K562 (cell line): Measurements from ENCODE around the gene TAS1R3. TPM values are rescaled to one million over a fixed set of nuclear protein-coding genes. Genes with fewer than 3 reads are reported as not detected.

Experiments used
- MAZ ChIP-seq, 2 experiments: fragments of 450-650 bp in 1 of 2; sonication (generic) in 1 of 2; formaldehyde crosslinking; IDR thresholded peaks in 1 of 2; conservative IDR thresholded peaks in 1 of 2; 2 replicates each; pipeline versions ENCODE4 v1.4.0 to v1.5.0; 2020; ENCODE audit warnings: mild to moderate bottlenecking in 1 of 2, missing genetic modification reagents in 1 of 2
- SIN3A ChIP-seq, 2 experiments: fragments of 150-350 bp in 1 of 2; IDR thresholded peaks; 2 replicates each; pipeline ENCODE4 v1.6.1; 2011 to 2016; ENCODE audit warnings: borderline replicate concordance in 2 of 2, low read depth in 2 of 2, low read length in 2 of 2, mild to moderate bottlenecking in 2 of 2, moderate library complexity in 2 of 2; ENCODE audit not compliant: control insufficient read depth in 1 of 2
- polyA plus RNA-seq, 8 experiments: library from polyadenylated mRNA; depleted of rRNA in 4 of 8; stranded (reverse) in 5 of 8; unstranded in 3 of 8; fragments of >200 nt; fragmentation: Nextera tagmentation in 2 of 8; fragmentation: Illumina TruSeq in 1 of 8; extraction: Ambion mirVana in 2 of 8; extraction: Trizol in 1 of 8; gene quantifications; 2 replicates each; pipeline versions ENCODE4 v1.2.1 to v1.2.3, GENCODE V29; 2011 to 2014; ENCODE audit warnings: inconsistent platforms in 1 of 8, missing spikeins in 1 of 8
- total RNA-seq, 7 experiments: library from RNA; depleted of rRNA in 6 of 7; stranded (reverse); fragments of >200 nt in 6 of 7; fragmentation: Illumina TruSeq in 2 of 7; extraction: Trizol in 2 of 7; gene quantifications; 2 replicates each; pipeline versions ENCODE4 v1.2.1 to v1.2.3, GENCODE V29; 2011 to 2021; ENCODE audit warnings: low replicate concordance in 1 of 7
- TF ChIP-seq, protein P1 (sequence below): fragments of 450-650 bp; IDR thresholded peaks from 2 replicates; pipeline ENCODE4 v1.6.1; 2016; ENCODE audit warnings: mild to moderate bottlenecking, moderate library complexity
- TF ChIP-seq, protein P2 (sequence below): sonication (generic); formaldehyde crosslinking; IDR thresholded peaks from 2 replicates; pipeline ENCODE4 v1.8.1; 2022; ENCODE audit warnings: missing genetic modification reagents

The TAS1R3 gene
- total and polyA plus RNA-seq, 9 of the 15 experiments (the other 6 are each of a cell fraction or from before 2014, with no cell fraction given): 0.07 to 0.13 TPM; not detected in 7

- TF ChIP-seq, protein P1, sequence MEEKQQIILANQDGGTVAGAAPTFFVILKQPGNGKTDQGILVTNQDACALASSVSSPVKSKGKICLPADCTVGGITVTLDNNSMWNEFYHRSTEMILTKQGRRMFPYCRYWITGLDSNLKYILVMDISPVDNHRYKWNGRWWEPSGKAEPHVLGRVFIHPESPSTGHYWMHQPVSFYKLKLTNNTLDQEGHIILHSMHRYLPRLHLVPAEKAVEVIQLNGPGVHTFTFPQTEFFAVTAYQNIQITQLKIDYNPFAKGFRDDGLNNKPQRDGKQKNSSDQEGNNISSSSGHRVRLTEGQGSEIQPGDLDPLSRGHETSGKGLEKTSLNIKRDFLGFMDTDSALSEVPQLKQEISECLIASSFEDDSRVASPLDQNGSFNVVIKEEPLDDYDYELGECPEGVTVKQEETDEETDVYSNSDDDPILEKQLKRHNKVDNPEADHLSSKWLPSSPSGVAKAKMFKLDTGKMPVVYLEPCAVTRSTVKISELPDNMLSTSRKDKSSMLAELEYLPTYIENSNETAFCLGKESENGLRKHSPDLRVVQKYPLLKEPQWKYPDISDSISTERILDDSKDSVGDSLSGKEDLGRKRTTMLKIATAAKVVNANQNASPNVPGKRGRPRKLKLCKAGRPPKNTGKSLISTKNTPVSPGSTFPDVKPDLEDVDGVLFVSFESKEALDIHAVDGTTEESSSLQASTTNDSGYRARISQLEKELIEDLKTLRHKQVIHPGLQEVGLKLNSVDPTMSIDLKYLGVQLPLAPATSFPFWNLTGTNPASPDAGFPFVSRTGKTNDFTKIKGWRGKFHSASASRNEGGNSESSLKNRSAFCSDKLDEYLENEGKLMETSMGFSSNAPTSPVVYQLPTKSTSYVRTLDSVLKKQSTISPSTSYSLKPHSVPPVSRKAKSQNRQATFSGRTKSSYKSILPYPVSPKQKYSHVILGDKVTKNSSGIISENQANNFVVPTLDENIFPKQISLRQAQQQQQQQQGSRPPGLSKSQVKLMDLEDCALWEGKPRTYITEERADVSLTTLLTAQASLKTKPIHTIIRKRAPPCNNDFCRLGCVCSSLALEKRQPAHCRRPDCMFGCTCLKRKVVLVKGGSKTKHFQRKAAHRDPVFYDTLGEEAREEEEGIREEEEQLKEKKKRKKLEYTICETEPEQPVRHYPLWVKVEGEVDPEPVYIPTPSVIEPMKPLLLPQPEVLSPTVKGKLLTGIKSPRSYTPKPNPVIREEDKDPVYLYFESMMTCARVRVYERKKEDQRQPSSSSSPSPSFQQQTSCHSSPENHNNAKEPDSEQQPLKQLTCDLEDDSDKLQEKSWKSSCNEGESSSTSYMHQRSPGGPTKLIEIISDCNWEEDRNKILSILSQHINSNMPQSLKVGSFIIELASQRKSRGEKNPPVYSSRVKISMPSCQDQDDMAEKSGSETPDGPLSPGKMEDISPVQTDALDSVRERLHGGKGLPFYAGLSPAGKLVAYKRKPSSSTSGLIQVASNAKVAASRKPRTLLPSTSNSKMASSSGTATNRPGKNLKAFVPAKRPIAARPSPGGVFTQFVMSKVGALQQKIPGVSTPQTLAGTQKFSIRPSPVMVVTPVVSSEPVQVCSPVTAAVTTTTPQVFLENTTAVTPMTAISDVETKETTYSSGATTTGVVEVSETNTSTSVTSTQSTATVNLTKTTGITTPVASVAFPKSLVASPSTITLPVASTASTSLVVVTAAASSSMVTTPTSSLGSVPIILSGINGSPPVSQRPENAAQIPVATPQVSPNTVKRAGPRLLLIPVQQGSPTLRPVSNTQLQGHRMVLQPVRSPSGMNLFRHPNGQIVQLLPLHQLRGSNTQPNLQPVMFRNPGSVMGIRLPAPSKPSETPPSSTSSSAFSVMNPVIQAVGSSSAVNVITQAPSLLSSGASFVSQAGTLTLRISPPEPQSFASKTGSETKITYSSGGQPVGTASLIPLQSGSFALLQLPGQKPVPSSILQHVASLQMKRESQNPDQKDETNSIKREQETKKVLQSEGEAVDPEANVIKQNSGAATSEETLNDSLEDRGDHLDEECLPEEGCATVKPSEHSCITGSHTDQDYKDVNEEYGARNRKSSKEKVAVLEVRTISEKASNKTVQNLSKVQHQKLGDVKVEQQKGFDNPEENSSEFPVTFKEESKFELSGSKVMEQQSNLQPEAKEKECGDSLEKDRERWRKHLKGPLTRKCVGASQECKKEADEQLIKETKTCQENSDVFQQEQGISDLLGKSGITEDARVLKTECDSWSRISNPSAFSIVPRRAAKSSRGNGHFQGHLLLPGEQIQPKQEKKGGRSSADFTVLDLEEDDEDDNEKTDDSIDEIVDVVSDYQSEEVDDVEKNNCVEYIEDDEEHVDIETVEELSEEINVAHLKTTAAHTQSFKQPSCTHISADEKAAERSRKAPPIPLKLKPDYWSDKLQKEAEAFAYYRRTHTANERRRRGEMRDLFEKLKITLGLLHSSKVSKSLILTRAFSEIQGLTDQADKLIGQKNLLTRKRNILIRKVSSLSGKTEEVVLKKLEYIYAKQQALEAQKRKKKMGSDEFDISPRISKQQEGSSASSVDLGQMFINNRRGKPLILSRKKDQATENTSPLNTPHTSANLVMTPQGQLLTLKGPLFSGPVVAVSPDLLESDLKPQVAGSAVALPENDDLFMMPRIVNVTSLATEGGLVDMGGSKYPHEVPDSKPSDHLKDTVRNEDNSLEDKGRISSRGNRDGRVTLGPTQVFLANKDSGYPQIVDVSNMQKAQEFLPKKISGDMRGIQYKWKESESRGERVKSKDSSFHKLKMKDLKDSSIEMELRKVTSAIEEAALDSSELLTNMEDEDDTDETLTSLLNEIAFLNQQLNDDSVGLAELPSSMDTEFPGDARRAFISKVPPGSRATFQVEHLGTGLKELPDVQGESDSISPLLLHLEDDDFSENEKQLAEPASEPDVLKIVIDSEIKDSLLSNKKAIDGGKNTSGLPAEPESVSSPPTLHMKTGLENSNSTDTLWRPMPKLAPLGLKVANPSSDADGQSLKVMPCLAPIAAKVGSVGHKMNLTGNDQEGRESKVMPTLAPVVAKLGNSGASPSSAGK: peak; percentile 95
- TF ChIP-seq SIN3A (IDR thresholded peaks at IDR 0.05; ENCODE audit: borderline replicate concordance in 2 of 2, control insufficient read depth in 1 of 2, low read depth in 2 of 2, low read length in 2 of 2): 0 out of 4 replicates have a peak, but pooled peaks of 1 of the 2 experiments have one; percentile 27
- TF ChIP-seq, protein P2, sequence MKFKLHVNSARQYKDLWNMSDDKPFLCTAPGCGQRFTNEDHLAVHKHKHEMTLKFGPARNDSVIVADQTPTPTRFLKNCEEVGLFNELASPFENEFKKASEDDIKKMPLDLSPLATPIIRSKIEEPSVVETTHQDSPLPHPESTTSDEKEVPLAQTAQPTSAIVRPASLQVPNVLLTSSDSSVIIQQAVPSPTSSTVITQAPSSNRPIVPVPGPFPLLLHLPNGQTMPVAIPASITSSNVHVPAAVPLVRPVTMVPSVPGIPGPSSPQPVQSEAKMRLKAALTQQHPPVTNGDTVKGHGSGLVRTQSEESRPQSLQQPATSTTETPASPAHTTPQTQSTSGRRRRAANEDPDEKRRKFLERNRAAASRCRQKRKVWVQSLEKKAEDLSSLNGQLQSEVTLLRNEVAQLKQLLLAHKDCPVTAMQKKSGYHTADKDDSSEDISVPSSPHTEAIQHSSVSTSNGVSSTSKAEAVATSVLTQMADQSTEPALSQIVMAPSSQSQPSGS (CRISPR knock-in tag): peak; percentile 79; the same call in 1 of the 2 replicates
- peak in 1 of 2 experiments; percentile 48; a peak in 1 of 4 replicates for TF ChIP-seq MAZ (CRISPR knock-in tag; conservative IDR thresholded peaks at IDR 0.05 in 1 of 2, IDR thresholded peaks at IDR 0.05 in 1 of 2)
Measured at GRCh38 chr1:1304331-1305299, 26.5 kb upstream of the TAS1R3 start (continued).
